ENCODE results near the gene UAP1L1.

DNA sequence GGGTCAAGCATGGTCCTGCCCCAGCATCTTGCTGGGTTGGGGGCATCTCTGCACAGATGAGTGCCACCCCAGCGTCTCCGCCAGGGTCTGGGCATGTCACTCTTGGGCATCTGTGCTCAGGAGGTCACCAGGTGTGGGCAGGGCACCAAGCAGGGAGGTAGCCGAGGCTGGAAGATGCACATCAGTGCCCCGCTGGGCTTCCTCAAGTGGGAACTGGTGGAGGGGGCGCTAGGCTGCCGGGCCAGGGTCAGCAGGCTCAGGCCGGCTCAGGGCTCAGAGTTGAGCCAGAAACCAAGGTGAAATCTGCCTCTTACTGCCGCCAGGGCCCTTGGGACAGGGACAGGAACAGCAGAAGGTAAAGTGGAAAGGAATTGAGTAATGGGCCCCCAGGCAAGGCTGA, 41.4 kb upstream of the UAP1L1 start:
- TF ChIP-seq, protein P1, sequence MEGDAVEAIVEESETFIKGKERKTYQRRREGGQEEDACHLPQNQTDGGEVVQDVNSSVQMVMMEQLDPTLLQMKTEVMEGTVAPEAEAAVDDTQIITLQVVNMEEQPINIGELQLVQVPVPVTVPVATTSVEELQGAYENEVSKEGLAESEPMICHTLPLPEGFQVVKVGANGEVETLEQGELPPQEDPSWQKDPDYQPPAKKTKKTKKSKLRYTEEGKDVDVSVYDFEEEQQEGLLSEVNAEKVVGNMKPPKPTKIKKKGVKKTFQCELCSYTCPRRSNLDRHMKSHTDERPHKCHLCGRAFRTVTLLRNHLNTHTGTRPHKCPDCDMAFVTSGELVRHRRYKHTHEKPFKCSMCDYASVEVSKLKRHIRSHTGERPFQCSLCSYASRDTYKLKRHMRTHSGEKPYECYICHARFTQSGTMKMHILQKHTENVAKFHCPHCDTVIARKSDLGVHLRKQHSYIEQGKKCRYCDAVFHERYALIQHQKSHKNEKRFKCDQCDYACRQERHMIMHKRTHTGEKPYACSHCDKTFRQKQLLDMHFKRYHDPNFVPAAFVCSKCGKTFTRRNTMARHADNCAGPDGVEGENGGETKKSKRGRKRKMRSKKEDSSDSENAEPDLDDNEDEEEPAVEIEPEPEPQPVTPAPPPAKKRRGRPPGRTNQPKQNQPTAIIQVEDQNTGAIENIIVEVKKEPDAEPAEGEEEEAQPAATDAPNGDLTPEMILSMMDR (IDR thresholded peaks at IDR 0.05; ENCODE audit: low read depth, low read length, missing input control): no peak
- TF ChIP-seq JUND (IDR thresholded peaks at IDR 0.05) (no peak), RAD21 (IDR thresholded peaks at IDR 0.05) (no peak), TAF1 (conservative IDR thresholded peaks at IDR 0.05) (no peak), GABPA (IDR thresholded peaks at IDR 0.05 in 1 of 2, conservative IDR thresholded peaks at IDR 0.05 in 1 of 2) (no peak), YY1 (IDR thresholded peaks at IDR 0.05) (no peak), NR2F2 (IDR thresholded peaks at IDR 0.05) (no peak)
- TF ChIP-seq, protein P2, sequence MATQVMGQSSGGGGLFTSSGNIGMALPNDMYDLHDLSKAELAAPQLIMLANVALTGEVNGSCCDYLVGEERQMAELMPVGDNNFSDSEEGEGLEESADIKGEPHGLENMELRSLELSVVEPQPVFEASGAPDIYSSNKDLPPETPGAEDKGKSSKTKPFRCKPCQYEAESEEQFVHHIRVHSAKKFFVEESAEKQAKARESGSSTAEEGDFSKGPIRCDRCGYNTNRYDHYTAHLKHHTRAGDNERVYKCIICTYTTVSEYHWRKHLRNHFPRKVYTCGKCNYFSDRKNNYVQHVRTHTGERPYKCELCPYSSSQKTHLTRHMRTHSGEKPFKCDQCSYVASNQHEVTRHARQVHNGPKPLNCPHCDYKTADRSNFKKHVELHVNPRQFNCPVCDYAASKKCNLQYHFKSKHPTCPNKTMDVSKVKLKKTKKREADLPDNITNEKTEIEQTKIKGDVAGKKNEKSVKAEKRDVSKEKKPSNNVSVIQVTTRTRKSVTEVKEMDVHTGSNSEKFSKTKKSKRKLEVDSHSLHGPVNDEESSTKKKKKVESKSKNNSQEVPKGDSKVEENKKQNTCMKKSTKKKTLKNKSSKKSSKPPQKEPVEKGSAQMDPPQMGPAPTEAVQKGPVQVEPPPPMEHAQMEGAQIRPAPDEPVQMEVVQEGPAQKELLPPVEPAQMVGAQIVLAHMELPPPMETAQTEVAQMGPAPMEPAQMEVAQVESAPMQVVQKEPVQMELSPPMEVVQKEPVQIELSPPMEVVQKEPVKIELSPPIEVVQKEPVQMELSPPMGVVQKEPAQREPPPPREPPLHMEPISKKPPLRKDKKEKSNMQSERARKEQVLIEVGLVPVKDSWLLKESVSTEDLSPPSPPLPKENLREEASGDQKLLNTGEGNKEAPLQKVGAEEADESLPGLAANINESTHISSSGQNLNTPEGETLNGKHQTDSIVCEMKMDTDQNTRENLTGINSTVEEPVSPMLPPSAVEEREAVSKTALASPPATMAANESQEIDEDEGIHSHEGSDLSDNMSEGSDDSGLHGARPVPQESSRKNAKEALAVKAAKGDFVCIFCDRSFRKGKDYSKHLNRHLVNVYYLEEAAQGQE (IDR thresholded peaks at IDR 0.05): no peak
- TF ChIP-seq, protein P3, sequence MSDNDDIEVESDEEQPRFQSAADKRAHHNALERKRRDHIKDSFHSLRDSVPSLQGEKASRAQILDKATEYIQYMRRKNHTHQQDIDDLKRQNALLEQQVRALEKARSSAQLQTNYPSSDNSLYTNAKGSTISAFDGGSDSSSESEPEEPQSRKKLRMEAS (IDR thresholded peaks at IDR 0.05): no peak

Data from liver (tissue), 3 donors.